ENCODE data around the gene UBAP2L. TPM values are rescaled to one million over a fixed set of nuclear protein-coding genes. Genes with fewer than 3 reads are reported as not detected.

Gene UBAP2L, protein sequence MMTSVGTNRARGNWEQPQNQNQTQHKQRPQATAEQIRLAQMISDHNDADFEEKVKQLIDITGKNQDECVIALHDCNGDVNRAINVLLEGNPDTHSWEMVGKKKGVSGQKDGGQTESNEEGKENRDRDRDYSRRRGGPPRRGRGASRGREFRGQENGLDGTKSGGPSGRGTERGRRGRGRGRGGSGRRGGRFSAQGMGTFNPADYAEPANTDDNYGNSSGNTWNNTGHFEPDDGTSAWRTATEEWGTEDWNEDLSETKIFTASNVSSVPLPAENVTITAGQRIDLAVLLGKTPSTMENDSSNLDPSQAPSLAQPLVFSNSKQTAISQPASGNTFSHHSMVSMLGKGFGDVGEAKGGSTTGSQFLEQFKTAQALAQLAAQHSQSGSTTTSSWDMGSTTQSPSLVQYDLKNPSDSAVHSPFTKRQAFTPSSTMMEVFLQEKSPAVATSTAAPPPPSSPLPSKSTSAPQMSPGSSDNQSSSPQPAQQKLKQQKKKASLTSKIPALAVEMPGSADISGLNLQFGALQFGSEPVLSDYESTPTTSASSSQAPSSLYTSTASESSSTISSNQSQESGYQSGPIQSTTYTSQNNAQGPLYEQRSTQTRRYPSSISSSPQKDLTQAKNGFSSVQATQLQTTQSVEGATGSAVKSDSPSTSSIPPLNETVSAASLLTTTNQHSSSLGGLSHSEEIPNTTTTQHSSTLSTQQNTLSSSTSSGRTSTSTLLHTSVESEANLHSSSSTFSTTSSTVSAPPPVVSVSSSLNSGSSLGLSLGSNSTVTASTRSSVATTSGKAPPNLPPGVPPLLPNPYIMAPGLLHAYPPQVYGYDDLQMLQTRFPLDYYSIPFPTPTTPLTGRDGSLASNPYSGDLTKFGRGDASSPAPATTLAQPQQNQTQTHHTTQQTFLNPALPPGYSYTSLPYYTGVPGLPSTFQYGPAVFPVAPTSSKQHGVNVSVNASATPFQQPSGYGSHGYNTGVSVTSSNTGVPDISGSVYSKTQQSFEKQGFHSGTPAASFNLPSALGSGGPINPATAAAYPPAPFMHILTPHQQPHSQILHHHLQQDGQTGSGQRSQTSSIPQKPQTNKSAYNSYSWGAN
- 100 to 1,000 TPM; 166 to 171 TPM for total RNA-seq

DNA sequence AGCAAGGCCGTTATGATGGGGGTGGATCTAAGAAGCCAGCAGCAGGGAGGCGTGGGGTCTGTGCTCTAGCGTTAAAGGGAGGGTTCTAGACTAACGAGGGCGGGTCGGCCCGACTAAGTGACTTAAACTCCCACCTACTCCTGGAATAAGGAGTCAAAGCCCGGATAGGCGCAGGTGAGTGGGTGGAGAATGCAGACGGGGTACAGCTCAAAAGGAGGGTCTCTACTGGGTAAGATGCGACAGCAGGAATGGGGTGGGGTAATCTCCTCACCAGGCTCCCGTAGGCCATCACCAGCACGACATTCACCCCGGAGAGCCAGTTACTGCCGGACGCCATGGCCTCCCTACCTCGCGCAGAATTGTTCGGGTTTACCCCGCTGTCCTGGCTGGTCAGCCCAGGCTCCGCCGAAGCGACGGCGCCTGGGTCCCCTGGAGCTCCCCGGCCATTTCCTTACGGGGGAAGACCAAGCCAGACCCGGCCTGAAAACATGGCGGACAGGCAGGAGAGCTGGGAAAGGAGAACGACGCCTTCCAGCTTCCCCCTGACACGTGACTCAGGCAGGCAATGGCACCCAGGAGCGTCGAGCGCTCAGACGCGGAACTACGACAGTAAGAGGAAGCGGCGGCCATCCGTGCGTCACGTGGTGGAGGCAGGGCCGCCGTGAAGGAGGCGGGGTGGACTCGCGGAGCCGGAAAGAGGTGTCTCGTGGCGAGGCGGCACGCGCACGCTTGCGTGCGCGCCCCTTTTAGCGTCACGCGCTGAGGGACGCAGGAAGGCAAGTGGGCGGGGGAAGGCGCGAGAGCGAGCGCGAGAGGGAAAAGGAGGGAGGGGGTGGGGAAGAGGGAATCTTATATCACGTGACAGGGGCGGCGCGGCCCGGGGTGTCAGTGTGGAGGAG lies at the start of gene UBAP2L:
UBAP2L (plus strand) TSS at position 885 of the 899 bp plus-strand sequence. CDS start 4,169 bp downstream, outside the sequence.
- peaks cover 0 to 2% of the 10 kb centered on the region in 2 donors for H3K9me3 Mint-ChIP-seq
- H3K36me3 Mint-ChIP-seq (ENCODE audit: insufficient read depth in 2 of 2) = peaks cover 34 to 35% of the 10 kb centered on the region in 2 donors
- H3K4me3 Mint-ChIP-seq = peak within 1 kb of the TSS; percentile 88 to 100
- peak within 1 kb of the TSS; percentile 99 for H3K27ac Mint-ChIP-seq
- H3K27me3 Mint-ChIP-seq (ENCODE audit: low read depth) = no peaks in the 10 kb centered on the region
- H3K4me1 Mint-ChIP-seq (ENCODE audit: low read depth) = peaks cover 76% of the 10 kb centered on the region
- peak; percentile 95 for ATAC-seq (replicated peaks in 1 of 2)
- peak; percentile 99 for DNase-seq

DNA sequence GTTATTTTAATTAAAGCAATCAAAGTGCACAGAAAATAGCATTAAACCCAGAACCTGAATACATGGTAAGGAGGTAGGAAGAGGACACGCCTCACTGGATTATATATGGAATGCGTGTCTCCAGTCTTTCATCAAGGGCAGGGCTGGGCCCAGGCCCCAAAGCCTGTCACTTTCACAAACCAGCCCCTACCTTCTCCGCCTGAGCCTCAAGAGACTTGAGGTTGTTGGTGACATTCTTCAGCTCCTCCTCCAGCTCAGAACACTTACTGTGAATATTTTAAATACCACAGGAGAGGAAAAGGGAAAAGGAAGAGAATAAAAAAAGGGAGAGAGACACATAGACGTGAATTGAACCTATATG lies 49.6 kb upstream of the UBAP2L start:
- Mint-ChIP-seq H3K36me3 (ENCODE audit: insufficient read depth in 2 of 2) (peaks cover 32 to 48% of the 10 kb centered on the region in 2 donors), H3K4me1 (ENCODE audit: low read depth) (peaks cover 55% of the 10 kb centered on the region), H3K27me3 (ENCODE audit: low read depth) (no peaks in the 10 kb centered on the region), H3K4me3 (peak overlapping the region; percentile 61 to 74), H3K27ac (peak overlapping the region; percentile 98), H3K9me3 (no peaks in the 10 kb centered on the region)
- ATAC-seq (replicated peaks in 1 of 2) (peak; percentile 43 to 45), DNase-seq (no peak)

DNA sequence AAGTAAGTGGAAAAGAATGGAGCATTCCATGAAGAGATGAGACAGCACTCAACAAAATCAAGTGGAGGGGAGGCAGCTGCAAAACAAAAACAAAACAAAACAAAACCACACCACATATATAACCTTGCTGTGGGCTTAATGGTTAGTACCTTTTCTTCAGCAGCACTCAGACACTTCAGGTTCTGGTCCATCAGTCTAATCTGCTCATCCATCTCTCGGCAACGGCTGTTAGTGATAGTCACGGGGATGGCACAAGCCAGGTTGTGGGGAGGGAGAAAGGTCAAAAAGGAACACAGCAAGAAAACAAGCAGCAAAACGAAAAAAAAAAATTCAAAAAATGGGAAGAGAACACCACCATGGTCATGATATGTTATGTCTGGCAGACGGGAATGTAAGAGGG lies 48.9 kb upstream of the UBAP2L start:
- no peaks in the 10 kb centered on the region for H3K27me3 Mint-ChIP-seq (ENCODE audit: low read depth)
- DNase-seq (no peak), ATAC-seq (replicated peaks in 1 of 2) (no peak)
- peak overlapping the region; percentile 98 for H3K27ac Mint-ChIP-seq
- H3K36me3 Mint-ChIP-seq (ENCODE audit: insufficient read depth in 2 of 2) = peaks cover 32 to 50% of the 10 kb centered on the region in 2 donors
- no peaks in the 10 kb centered on the region for H3K9me3 Mint-ChIP-seq
- H3K4me3 Mint-ChIP-seq = no peak overlapping the region
- peaks cover 61% of the 10 kb centered on the region for H3K4me1 Mint-ChIP-seq (ENCODE audit: low read depth)

DNA sequence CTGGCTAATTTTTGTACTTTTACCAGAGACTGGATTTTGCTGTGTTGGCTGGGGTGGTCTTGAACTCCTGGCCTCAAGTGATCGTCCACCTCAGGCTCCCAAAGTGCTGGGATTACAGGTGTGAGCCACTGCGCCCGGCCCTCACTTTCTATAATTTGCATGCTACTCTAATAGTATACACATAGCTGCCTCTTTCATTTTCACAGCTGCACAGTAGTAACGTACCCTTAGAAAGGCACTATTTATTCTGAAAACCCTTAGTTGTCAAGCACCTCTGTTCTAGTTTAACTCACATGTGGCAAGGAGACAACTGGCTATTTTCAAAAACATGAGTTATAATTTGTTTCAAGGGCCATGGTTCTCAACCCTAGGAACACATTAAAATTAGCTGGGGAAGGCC lies 46.1 kb upstream of the UBAP2L start:
- H3K4me1 Mint-ChIP-seq (ENCODE audit: low read depth) = peaks cover 79% of the 10 kb centered on the region
- H3K36me3 Mint-ChIP-seq (ENCODE audit: insufficient read depth in 2 of 2) = peaks cover 21 to 39% of the 10 kb centered on the region in 2 donors
- H3K27me3 Mint-ChIP-seq (ENCODE audit: low read depth) = no peaks in the 10 kb centered on the region
- H3K9me3 Mint-ChIP-seq = no peaks in the 10 kb centered on the region
- no peak overlapping the region for H3K4me3 Mint-ChIP-seq
- no peak for ATAC-seq (replicated peaks in 1 of 2)
- DNase-seq = no peak
- no peak overlapping the region for H3K27ac Mint-ChIP-seq

DNA sequence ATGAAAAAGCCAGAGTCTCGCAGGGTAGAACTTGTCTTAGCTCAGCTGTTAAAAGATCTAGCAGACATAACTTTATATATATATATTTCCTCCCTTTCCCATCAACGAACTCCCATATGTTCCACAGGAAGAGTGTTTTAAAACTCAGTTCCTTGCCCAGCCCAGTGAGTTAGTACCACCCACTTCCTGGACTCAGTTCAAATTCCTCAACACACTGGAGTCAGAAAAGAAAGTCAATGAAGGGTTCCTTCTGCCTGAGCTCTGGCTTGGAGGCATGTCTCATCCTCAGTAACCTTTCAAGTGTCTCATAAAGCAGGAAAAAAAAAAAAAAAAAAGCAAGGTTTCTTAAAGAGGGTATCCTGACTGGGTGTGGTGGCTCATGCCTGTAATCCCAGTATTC lies 44.4 kb upstream of the UBAP2L start:
- Mint-ChIP-seq H3K27me3 (ENCODE audit: low read depth) (no peaks in the 10 kb centered on the region), H3K27ac (peak overlapping the region; percentile 25), H3K4me1 (ENCODE audit: low read depth) (peaks cover 79% of the 10 kb centered on the region), H3K36me3 (ENCODE audit: insufficient read depth in 2 of 2) (peaks cover 15 to 36% of the 10 kb centered on the region in 2 donors), H3K9me3 (no peaks in the 10 kb centered on the region), H3K4me3 (peak overlapping the region; percentile 11 to 22)
- DNase-seq (no peak), ATAC-seq (replicated peaks in 1 of 2) (no peak)

DNA sequence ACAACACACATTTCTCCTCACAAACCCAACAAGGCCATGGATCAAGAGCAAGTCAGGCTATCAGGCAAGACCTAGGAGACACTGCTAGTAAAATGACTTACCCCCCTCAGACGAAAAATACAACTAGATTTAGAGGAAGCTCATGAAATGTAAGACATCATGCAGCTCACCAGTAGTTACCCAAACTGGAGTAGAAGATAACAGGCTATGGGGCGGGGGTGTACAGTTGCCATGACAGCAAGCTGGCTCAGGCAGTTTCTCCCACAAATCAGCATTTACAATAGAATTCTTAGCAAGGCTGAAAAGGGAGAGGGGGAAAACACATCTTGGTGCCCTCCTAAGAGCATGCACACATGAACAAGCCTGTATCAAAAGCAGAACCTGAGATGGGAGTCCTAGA lies 42.7 kb upstream of the UBAP2L start:
- Mint-ChIP-seq H3K4me1 (ENCODE audit: low read depth) (peaks cover 71% of the 10 kb centered on the region), H3K27me3 (ENCODE audit: low read depth) (no peaks in the 10 kb centered on the region), H3K27ac (peak overlapping the region; percentile 91), H3K9me3 (no peaks in the 10 kb centered on the region), H3K36me3 (ENCODE audit: insufficient read depth in 2 of 2) (peaks cover 12 to 35% of the 10 kb centered on the region in 2 donors), H3K4me3 (peak overlapping the region; percentile 90 to 97)
- ATAC-seq (replicated peaks in 1 of 2) (no peak), DNase-seq (no peak)

DNA sequence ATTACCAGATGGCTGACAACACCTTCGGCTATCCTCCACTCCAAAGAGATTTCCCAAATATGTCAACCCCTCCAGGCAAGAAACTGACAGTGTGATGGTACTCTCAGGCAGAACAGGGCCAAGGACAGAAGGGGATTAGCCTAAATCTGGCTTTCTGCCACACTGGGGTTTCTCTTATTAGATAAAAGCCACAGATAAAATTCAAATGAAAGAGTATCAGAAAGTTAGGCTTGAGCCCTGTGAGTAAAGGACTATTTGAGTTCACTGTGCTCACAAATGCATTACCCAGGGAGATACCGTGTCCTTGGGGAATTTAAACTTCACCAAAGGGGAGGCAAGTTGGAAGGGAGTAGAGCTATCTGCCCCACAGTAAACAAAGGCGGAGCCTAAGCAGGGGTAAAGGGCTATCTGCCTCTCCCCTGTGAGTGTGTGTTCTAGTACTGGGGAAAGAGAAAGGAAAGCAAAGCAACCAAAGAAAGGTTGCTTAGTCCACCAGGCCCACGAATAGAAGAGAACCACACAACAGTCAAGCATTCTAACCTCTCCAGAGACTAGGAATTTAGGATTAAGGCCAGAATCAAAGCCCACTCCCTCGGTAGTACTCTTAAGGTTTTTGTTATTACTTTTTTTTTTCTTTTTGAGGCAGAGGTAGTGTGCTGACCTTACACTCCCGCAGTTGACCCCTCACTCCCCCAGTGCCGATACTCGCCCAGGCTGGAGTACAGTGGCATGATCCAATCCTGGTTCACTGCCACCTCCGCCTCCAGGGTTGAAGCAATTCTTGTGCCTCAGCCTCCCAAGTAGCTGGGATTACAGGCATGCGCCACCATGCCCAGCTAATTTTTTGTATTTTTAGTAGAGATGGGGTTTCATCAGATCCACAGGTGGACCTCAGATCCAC lies 41.6 kb upstream of the UBAP2L start:
- Mint-ChIP-seq H3K27ac (peak overlapping the region; percentile 91), H3K4me1 (ENCODE audit: low read depth) (peaks cover 66% of the 10 kb centered on the region)

DNA sequence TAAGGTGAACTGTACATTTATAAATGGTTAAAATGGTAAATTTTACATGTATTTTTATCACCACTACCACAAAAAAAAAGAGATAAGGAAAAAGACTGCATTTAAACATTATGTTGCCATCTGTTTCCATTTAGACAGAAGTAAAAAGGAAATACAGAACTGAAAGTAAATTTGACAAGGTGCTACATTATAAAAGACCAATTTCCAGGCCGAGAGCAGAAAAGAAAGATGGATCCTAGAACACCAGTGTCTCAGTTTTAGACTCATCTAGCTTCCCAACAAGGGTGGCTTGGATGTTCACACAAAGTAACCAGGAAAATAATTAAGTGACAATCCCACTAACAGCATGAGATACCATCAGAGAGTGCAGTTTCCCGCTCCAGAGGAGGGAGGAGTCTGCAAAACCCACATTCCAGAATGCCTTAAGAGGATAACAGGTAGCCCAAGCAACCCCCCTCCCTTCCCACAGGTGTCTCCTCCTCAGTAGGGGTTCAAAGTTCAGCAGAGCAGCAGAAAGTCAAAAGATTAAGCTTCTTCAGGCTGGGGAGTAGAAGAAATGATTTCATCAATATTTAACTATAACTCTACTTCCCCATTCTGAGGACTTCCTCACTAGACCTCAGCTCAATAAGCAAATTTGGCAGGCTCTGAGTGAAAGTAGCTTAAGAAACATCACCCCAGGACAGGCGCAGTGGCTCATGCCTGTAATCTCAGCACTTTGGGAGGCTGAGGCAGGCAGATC lies 40.6 kb upstream of the UBAP2L start:
- Mint-ChIP-seq H3K4me1 (ENCODE audit: low read depth) (peaks cover 66% of the 10 kb centered on the region), H3K27me3 (ENCODE audit: low read depth) (no peaks in the 10 kb centered on the region), H3K9me3 (no peaks in the 10 kb centered on the region), H3K27ac (peak overlapping the region; percentile 91), H3K4me3 (peak overlapping the region; percentile 90 to 97), H3K36me3 (ENCODE audit: insufficient read depth in 2 of 2) (peaks cover 11 to 34% of the 10 kb centered on the region in 2 donors)
- ATAC-seq (replicated peaks in 1 of 2) (no peak), DNase-seq (no peak)

More for the DNA sequence above, 41.6 kb upstream of the UBAP2L start:
- ATAC-seq (replicated peaks in 1 of 2) (no peak), DNase-seq (no peak)
- H3K36me3 Mint-ChIP-seq (ENCODE audit: insufficient read depth in 2 of 2) = peaks cover 11 to 36% of the 10 kb centered on the region in 2 donors
- H3K9me3 Mint-ChIP-seq = no peaks in the 10 kb centered on the region
- no peaks in the 10 kb centered on the region for H3K27me3 Mint-ChIP-seq (ENCODE audit: low read depth)
- peak overlapping the region; percentile 90 to 97 for H3K4me3 Mint-ChIP-seq

DNA sequence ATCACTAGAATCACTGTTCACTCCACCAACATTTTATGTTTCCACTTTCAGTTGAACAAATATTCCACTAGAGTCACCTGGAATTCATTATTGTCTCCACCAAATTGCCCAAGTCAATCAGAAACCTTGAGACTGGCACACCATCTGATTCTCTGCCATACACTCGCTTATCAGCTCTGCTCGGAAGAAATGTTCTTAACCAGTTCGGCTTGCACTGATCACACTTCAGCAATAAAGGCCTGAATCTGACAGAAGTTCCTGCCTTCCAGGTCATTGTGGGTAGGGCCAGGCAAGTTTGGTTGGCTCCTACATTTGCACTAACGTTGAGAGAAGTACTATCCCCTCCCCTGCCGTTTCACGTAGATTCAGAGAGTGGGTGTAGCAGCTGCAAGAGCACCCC lies 38.8 kb upstream of the UBAP2L start:
- Mint-ChIP-seq H3K27ac (peak overlapping the region; percentile 97), H3K27me3 (ENCODE audit: low read depth) (no peaks in the 10 kb centered on the region), H3K4me1 (ENCODE audit: low read depth) (peaks cover 64% of the 10 kb centered on the region), H3K36me3 (ENCODE audit: insufficient read depth in 2 of 2) (peaks cover 11 to 32% of the 10 kb centered on the region in 2 donors), H3K4me3 (peak overlapping the region; percentile 93 to 97), H3K9me3 (no peaks in the 10 kb centered on the region)
- DNase-seq (no peak), ATAC-seq (replicated peaks in 1 of 2) (no peak)

DNA sequence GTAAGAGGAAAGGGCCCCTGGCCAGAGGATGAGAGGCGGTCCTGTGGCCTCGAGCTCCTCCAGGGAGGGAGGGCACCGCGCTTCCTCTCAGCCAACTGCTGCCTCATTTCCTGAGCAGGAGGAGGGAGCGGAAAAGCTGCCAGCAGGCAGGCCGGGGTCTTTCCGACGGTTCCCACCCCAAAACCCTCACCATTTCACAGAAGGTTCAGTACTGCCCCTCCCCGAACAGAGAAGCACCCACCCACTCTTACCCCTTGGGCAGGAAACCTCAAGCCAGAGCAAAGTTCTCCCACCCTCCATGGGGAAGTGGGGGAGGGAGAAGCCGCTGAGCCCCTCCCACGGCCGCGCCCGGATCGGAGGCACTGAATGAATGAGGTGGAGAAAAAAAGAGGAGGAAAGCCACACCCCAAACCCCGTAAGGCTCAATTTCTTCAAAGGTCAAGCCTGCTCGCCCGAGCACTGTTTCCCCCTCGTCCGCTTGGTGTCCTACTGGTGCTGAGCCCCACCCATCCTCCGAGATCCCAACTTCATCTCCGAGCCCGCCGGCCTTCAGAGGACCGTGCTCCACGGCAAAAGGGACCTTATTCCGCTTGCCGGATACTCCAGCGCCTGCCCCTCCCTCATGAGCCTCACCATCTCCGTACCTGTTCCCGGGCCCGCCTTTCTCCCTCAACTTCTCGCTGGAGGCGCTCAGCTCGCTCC lies 38.3 kb upstream of the UBAP2L start:
- Mint-ChIP-seq H3K36me3 (ENCODE audit: insufficient read depth in 2 of 2) (peaks cover 11 to 32% of the 10 kb centered on the region in 2 donors), H3K9me3 (no peaks in the 10 kb centered on the region), H3K4me3 (peak overlapping the region; percentile 93 to 97), H3K27me3 (ENCODE audit: low read depth) (no peaks in the 10 kb centered on the region), H3K27ac (peak overlapping the region; percentile 97), H3K4me1 (ENCODE audit: low read depth) (peaks cover 61% of the 10 kb centered on the region)
- ATAC-seq (replicated peaks in 1 of 2) (peak; percentile 75 to 76), DNase-seq (peak; percentile 82 to 88)
